Activated naive CD4-positive, alpha-beta T cell treated with anti-CD3 and anti-CD28 coated beads, Interleukin-2, amount 10 ng/mL, durations not matched to agents 5 hours and 36 hours (primary cell): Measurements from ENCODE around the gene EDAR. TPM values are rescaled to one million over a fixed set of nuclear protein-coding genes. Genes with fewer than 3 reads are reported as not detected.

ENCODE experiments used
- total RNA-seq, 2 experiments: library from RNA; stranded (reverse); gene quantifications; one replicate each; pipeline ENCODE4 v1.2.3, GENCODE V29; 2021

EDAR gene
- under 1 TPM; 0.63 to 0.89 TPM for total RNA-seq

GRCh38 chr2:108988796-108989713 is at the start of gene EDAR:
EDAR (minus strand) TSS chr2:108989220; CDS start chr2:108931014, 58,206 bp downstream.

Other genes starting within 250 kb of the EDAR start
- gene CCDC138, start 202.4 kb downstream of the EDAR start, total RNA-seq, result 1 to 10 TPM; 7.6 to 8.7 TPM
- gene SH3RF3, start 140.0 kb upstream of the EDAR start, total RNA-seq, result under 1 TPM; 0.40 to 0.43 TPM